ENCODE data around the gene TRAPPC10. TPM values are rescaled to one million over a fixed set of nuclear protein-coding genes. Genes with fewer than 3 reads are reported as not detected.

TRAPPC10 gene
- total RNA-seq, 1 donor from 2014 or later = 41.7 TPM

- Mint-ChIP-seq H3K36me3 (ENCODE audit: unreplicated experiment) (peaks cover 41% of the 10 kb centered on the region), H3K4me1 (ENCODE audit: unreplicated experiment) (peaks cover 6% of the 10 kb centered on the region), H3K4me3 (ENCODE audit: unreplicated experiment) (no peak overlapping the region), H3K27me3 (ENCODE audit: unreplicated experiment) (no peaks in the 10 kb centered on the region), H3K9me3 (ENCODE audit: unreplicated experiment) (no peaks in the 10 kb centered on the region), H3K27ac (ENCODE audit: unreplicated experiment) (no peak overlapping the region)
- no peak for TF ChIP-seq CTCF (IDR thresholded peaks at IDR 0.05)
- no peak for DNase-seq (ENCODE audit: extremely low spot score, unreplicated experiment)
Observed at GRCh38 chr21:44063151-44063912, 51.2 kb downstream of the TRAPPC10 start.

GRCh38 chr21:44064852-44065403 lies 52.8 kb downstream of the TRAPPC10 start:
- H3K4me1 Mint-ChIP-seq (ENCODE audit: unreplicated experiment) = peaks cover 4% of the 10 kb centered on the region
- H3K27ac Mint-ChIP-seq (ENCODE audit: unreplicated experiment) = no peak overlapping the region
- no peak for TF ChIP-seq CTCF (IDR thresholded peaks at IDR 0.05)
- no peak for DNase-seq (ENCODE audit: extremely low spot score, unreplicated experiment)
- H3K9me3 Mint-ChIP-seq (ENCODE audit: unreplicated experiment) = no peaks in the 10 kb centered on the region
- H3K27me3 Mint-ChIP-seq (ENCODE audit: unreplicated experiment) = no peaks in the 10 kb centered on the region
- no peak overlapping the region for H3K4me3 Mint-ChIP-seq (ENCODE audit: unreplicated experiment)
- H3K36me3 Mint-ChIP-seq (ENCODE audit: unreplicated experiment) = peaks cover 31% of the 10 kb centered on the region

- no peak for DNase-seq (ENCODE audit: extremely low spot score, unreplicated experiment)
- no peak overlapping the region for H3K4me3 Mint-ChIP-seq (ENCODE audit: unreplicated experiment)
- peaks cover 31% of the 10 kb centered on the region for H3K36me3 Mint-ChIP-seq (ENCODE audit: unreplicated experiment)
- no peak for TF ChIP-seq CTCF (IDR thresholded peaks at IDR 0.05)
- no peaks in the 10 kb centered on the region for H3K9me3 Mint-ChIP-seq (ENCODE audit: unreplicated experiment)
- peaks cover 4% of the 10 kb centered on the region for H3K4me1 Mint-ChIP-seq (ENCODE audit: unreplicated experiment)
- no peaks in the 10 kb centered on the region for H3K27me3 Mint-ChIP-seq (ENCODE audit: unreplicated experiment)
- no peak overlapping the region for H3K27ac Mint-ChIP-seq (ENCODE audit: unreplicated experiment)
Observed at GRCh38 chr21:44065428-44065827, 53.3 kb downstream of the TRAPPC10 start.

GRCh38 chr21:44066116-44066515 lies 54.0 kb downstream of the TRAPPC10 start:
- Mint-ChIP-seq H3K27ac (ENCODE audit: unreplicated experiment) (no peak overlapping the region), H3K4me3 (ENCODE audit: unreplicated experiment) (no peak overlapping the region)

More at GRCh38 chr21:44066116-44066515, 54.0 kb downstream of the TRAPPC10 start:
- peaks cover 31% of the 10 kb centered on the region for H3K36me3 Mint-ChIP-seq (ENCODE audit: unreplicated experiment)
- no peaks in the 10 kb centered on the region for H3K27me3 Mint-ChIP-seq (ENCODE audit: unreplicated experiment)
- peaks cover 4% of the 10 kb centered on the region for H3K4me1 Mint-ChIP-seq (ENCODE audit: unreplicated experiment)
- TF ChIP-seq CTCF (IDR thresholded peaks at IDR 0.05) = no peak
- H3K9me3 Mint-ChIP-seq (ENCODE audit: unreplicated experiment) = no peaks in the 10 kb centered on the region
- no peak for DNase-seq (ENCODE audit: extremely low spot score, unreplicated experiment)
